Tongue (tissue), 2 donors: ENCODE data around the gene YEATS2. TPM values are rescaled to one million over a fixed set of nuclear protein-coding genes. Genes with fewer than 3 reads are reported as not detected.
A peak's percentile ranks its signal among the peaks of the same experiment; 100 is the strongest.
"Not testable (repeated sequence)": the region's sequence is repeated elsewhere in the genome, so short reads cannot be mapped to it uniquely, and the experiment has no call there.

Experiments
- DNase-seq: peaks from one replicate; pipeline ENCODE4 v3.0.0-alpha.2; 2015
- total RNA-seq: library from RNA; depleted of rRNA; stranded (reverse); fragments of >200 nt; gene quantifications from one replicate; pipeline ENCODE4 v1.2.3, GENCODE V29; 2014

Gene YEATS2
- total RNA-seq, 1 donor from 2014 or later = 36.5 TPM

- DNase-seq = no peak
Observed at GRCh38 chr3:183777016-183777618, 79.5 kb downstream of the YEATS2 start.

GRCh38 chr3:183779896-183780465, 82.4 kb downstream of the YEATS2 start:
- DNase-seq = no peak

GRCh38 chr3:183781246-183781645, 83.6 kb downstream of the YEATS2 start:
- DNase-seq = no peak

- DNase-seq = no peak
Observed at GRCh38 chr3:183782576-183783276, 85.1 kb downstream of the YEATS2 start.

GRCh38 chr3:183784503-183784902, 86.9 kb downstream of the YEATS2 start:
- DNase-seq = not testable (repeated sequence)

- DNase-seq = no peak
Observed at GRCh38 chr3:183789826-183790225, 92.2 kb downstream of the YEATS2 start.

GRCh38 chr3:183790700-183791099, 93.1 kb downstream of the YEATS2 start:
- no peak for DNase-seq

- no peak for DNase-seq
Observed at GRCh38 chr3:183792976-183793375, 95.4 kb downstream of the YEATS2 start.

- DNase-seq = peak; percentile 36
Observed at GRCh38 chr3:183794452-183794851, 96.9 kb downstream of the YEATS2 start.

GRCh38 chr3:183796372-183796771, 98.8 kb downstream of the YEATS2 start:
- DNase-seq = no peak

GRCh38 chr3:183797996-183798395, 100.4 kb downstream of the YEATS2 start:
- DNase-seq = peak; percentile 57

- DNase-seq = no peak
Observed at GRCh38 chr3:183799461-183799860, 101.9 kb downstream of the YEATS2 start.

- DNase-seq = peak; percentile 86
Observed at GRCh38 chr3:183800243-183800863, 102.8 kb downstream of the YEATS2 start.

- DNase-seq = no peak
Observed at GRCh38 chr3:183801601-183802000, 104.0 kb downstream of the YEATS2 start.

- DNase-seq = peak; percentile 79
Observed at GRCh38 chr3:183802989-183803388, 105.4 kb downstream of the YEATS2 start.

GRCh38 chr3:183807209-183807728, 109.7 kb downstream of the YEATS2 start:
- DNase-seq = no peak

GRCh38 chr3:183807881-183808280, 110.3 kb downstream of the YEATS2 start:
- DNase-seq = no peak

- DNase-seq = peak; percentile 44
Observed at GRCh38 chr3:183808355-183808754, 110.8 kb downstream of the YEATS2 start.

GRCh38 chr3:183809270-183809669, 111.7 kb downstream of the YEATS2 start:
- DNase-seq = no peak

GRCh38 chr3:183810643-183811594, 113.3 kb downstream of the YEATS2 start:
- DNase-seq = no peak

GRCh38 chr3:183811638-183812037, 114.0 kb downstream of the YEATS2 start:
- no peak for DNase-seq
